ENCODE data around the gene SLC2A10. TPM values are rescaled to one million over a fixed set of nuclear protein-coding genes. Genes with fewer than 3 reads are reported as not detected.

Gene SLC2A10
- total RNA-seq, 1 donor from 2014 or later = 21.6 TPM

DNA sequence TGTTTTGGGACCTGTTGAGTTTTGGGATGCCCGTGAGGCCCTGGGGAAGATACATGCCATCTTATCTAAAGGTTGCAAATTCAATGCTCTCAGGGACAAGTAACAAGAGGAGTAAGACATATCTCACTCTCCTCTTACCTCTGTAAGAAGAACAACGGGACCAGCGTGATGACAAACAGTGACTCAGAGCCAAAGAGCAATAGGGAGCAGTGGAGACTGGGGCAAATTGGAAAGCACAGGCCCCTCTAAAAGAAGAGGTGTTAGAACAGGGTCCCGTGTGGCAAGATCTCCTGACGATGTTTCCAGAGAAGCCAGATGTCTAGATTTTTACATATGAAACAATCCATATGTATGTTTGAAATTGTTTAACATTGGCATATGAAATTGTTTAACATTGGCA is 31.8 kb upstream of the SLC2A10 start:
- Mint-ChIP-seq H3K36me3 (ENCODE audit: unreplicated experiment) (no peaks in the 10 kb centered on the region), H3K9me3 (ENCODE audit: unreplicated experiment) (no peaks in the 10 kb centered on the region), H3K4me1 (ENCODE audit: unreplicated experiment) (peaks cover 7% of the 10 kb centered on the region), H3K4me3 (ENCODE audit: unreplicated experiment) (no peak overlapping the region), H3K27me3 (ENCODE audit: unreplicated experiment) (no peaks in the 10 kb centered on the region), H3K27ac (ENCODE audit: unreplicated experiment) (no peak overlapping the region)
- no peak for DNase-seq (ENCODE audit: extremely low spot score, unreplicated experiment)
- TF ChIP-seq, protein P1, sequence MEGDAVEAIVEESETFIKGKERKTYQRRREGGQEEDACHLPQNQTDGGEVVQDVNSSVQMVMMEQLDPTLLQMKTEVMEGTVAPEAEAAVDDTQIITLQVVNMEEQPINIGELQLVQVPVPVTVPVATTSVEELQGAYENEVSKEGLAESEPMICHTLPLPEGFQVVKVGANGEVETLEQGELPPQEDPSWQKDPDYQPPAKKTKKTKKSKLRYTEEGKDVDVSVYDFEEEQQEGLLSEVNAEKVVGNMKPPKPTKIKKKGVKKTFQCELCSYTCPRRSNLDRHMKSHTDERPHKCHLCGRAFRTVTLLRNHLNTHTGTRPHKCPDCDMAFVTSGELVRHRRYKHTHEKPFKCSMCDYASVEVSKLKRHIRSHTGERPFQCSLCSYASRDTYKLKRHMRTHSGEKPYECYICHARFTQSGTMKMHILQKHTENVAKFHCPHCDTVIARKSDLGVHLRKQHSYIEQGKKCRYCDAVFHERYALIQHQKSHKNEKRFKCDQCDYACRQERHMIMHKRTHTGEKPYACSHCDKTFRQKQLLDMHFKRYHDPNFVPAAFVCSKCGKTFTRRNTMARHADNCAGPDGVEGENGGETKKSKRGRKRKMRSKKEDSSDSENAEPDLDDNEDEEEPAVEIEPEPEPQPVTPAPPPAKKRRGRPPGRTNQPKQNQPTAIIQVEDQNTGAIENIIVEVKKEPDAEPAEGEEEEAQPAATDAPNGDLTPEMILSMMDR (IDR thresholded peaks at IDR 0.05) = no peak

DNA sequence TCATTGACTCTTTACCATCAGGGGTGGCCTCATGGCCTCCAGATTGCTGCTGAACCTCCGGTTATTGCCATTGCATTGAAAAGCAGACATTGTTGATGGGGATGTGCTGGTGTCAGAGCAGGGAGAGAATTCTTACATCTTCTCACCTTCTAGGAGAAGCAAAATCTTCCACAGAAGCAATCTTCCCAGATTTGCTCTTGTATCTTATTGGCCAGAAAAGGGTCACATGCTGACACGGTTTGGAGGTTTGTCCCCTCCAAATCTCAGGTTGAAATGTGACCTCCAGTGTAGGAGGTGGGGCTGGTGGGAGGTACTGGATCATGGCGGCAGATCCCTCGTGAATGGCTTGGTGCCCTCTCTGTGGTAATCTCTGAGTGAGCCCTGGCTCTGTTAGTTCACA is 30.9 kb upstream of the SLC2A10 start:
- no peaks in the 10 kb centered on the region for H3K27me3 Mint-ChIP-seq (ENCODE audit: unreplicated experiment)
- no peak overlapping the region for H3K27ac Mint-ChIP-seq (ENCODE audit: unreplicated experiment)
- no peaks in the 10 kb centered on the region for H3K36me3 Mint-ChIP-seq (ENCODE audit: unreplicated experiment)
- no peak for DNase-seq (ENCODE audit: extremely low spot score, unreplicated experiment)
- H3K9me3 Mint-ChIP-seq (ENCODE audit: unreplicated experiment) = no peaks in the 10 kb centered on the region
- H3K4me1 Mint-ChIP-seq (ENCODE audit: unreplicated experiment) = peaks cover 15% of the 10 kb centered on the region
- TF ChIP-seq, protein P1 (IDR thresholded peaks at IDR 0.05) = no peak
- no peak overlapping the region for H3K4me3 Mint-ChIP-seq (ENCODE audit: unreplicated experiment)

GRCh38 chr20:46680684-46681031 is 28.8 kb upstream of the SLC2A10 start:
- peaks cover 24% of the 10 kb centered on the region for H3K4me1 Mint-ChIP-seq (ENCODE audit: unreplicated experiment)
- H3K36me3 Mint-ChIP-seq (ENCODE audit: unreplicated experiment) = peaks cover 4% of the 10 kb centered on the region
- no peak overlapping the region for H3K27ac Mint-ChIP-seq (ENCODE audit: unreplicated experiment)
- no peak for DNase-seq (ENCODE audit: extremely low spot score, unreplicated experiment)
- H3K27me3 Mint-ChIP-seq (ENCODE audit: unreplicated experiment) = no peaks in the 10 kb centered on the region
- no peak overlapping the region for H3K4me3 Mint-ChIP-seq (ENCODE audit: unreplicated experiment)
- H3K9me3 Mint-ChIP-seq (ENCODE audit: unreplicated experiment) = no peaks in the 10 kb centered on the region
- TF ChIP-seq, protein P1 (IDR thresholded peaks at IDR 0.05) = no peak

GRCh38 chr20:46681032-46681854 is 28.2 kb upstream of the SLC2A10 start:
- no peak overlapping the region for H3K4me3 Mint-ChIP-seq (ENCODE audit: unreplicated experiment)
- TF ChIP-seq, protein P1 (IDR thresholded peaks at IDR 0.05) = peak; percentile 79
- peaks cover 24% of the 10 kb centered on the region for H3K4me1 Mint-ChIP-seq (ENCODE audit: unreplicated experiment)
- H3K27me3 Mint-ChIP-seq (ENCODE audit: unreplicated experiment) = no peaks in the 10 kb centered on the region
- H3K27ac Mint-ChIP-seq (ENCODE audit: unreplicated experiment) = no peak overlapping the region
- DNase-seq (ENCODE audit: extremely low spot score, unreplicated experiment) = no peak
- H3K9me3 Mint-ChIP-seq (ENCODE audit: unreplicated experiment) = no peaks in the 10 kb centered on the region
- peaks cover 9% of the 10 kb centered on the region for H3K36me3 Mint-ChIP-seq (ENCODE audit: unreplicated experiment)

GRCh38 chr20:46682063-46682821 is 27.2 kb upstream of the SLC2A10 start:
- DNase-seq (ENCODE audit: extremely low spot score, unreplicated experiment) = peak; percentile 25
- no peaks in the 10 kb centered on the region for H3K27me3 Mint-ChIP-seq (ENCODE audit: unreplicated experiment)
- TF ChIP-seq, protein P1 (IDR thresholded peaks at IDR 0.05) = no peak
- no peak overlapping the region for H3K4me3 Mint-ChIP-seq (ENCODE audit: unreplicated experiment)
- H3K9me3 Mint-ChIP-seq (ENCODE audit: unreplicated experiment) = no peaks in the 10 kb centered on the region
- peaks cover 25% of the 10 kb centered on the region for H3K4me1 Mint-ChIP-seq (ENCODE audit: unreplicated experiment)
- H3K27ac Mint-ChIP-seq (ENCODE audit: unreplicated experiment) = no peak overlapping the region
- H3K36me3 Mint-ChIP-seq (ENCODE audit: unreplicated experiment) = peaks cover 12% of the 10 kb centered on the region

Measured in osteocyte (in vitro differentiated cells).